DND-41 (cell line): ENCODE results near the gene AMPD1.

Source experiments
- EZH2 ChIP-seq: IDR thresholded peaks from 3 replicates; pipeline ENCODE4 v1.6.1; 2012; ENCODE audit warnings: borderline replicate concordance, low read depth, mild to moderate bottlenecking, moderate library complexity, low read length, inconsistent platforms; ENCODE audit not compliant: severe bottlenecking
- TF ChIP-seq, protein P1 (sequence below): IDR thresholded peaks from 2 replicates; pipeline ENCODE4 v1.5.1; 2012; ENCODE audit warnings: borderline replicate concordance, low read length, moderate library complexity, mild to moderate bottlenecking; ENCODE audit not compliant: poor library complexity, severe bottlenecking; ENCODE audit errors: extremely low read depth

- TF ChIP-seq, protein P1, sequence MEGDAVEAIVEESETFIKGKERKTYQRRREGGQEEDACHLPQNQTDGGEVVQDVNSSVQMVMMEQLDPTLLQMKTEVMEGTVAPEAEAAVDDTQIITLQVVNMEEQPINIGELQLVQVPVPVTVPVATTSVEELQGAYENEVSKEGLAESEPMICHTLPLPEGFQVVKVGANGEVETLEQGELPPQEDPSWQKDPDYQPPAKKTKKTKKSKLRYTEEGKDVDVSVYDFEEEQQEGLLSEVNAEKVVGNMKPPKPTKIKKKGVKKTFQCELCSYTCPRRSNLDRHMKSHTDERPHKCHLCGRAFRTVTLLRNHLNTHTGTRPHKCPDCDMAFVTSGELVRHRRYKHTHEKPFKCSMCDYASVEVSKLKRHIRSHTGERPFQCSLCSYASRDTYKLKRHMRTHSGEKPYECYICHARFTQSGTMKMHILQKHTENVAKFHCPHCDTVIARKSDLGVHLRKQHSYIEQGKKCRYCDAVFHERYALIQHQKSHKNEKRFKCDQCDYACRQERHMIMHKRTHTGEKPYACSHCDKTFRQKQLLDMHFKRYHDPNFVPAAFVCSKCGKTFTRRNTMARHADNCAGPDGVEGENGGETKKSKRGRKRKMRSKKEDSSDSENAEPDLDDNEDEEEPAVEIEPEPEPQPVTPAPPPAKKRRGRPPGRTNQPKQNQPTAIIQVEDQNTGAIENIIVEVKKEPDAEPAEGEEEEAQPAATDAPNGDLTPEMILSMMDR, result no peak
- TF ChIP-seq EZH2, result no peak
These were observed 29.9 kb upstream of the AMPD1 start for GRCh38 chr1:114725230-114725629.
